Effector memory CD4-positive, alpha-beta T cell (primary cell): Measurements from ENCODE around the gene SLC9A3.
A peak's percentile ranks its signal among the peaks of the same experiment; 100 is the strongest.
"Not testable (repeated sequence)": the region's sequence is repeated elsewhere in the genome, so short reads cannot be mapped to it uniquely, and the experiment has no call there.

Source experiments
- DNase-seq, 3 donors: peaks; one replicate each; pipeline ENCODE4 v3.0.0-alpha.2; 2020
- H3K27ac ChIP-seq: 2 replicates; pipeline ENCODE4 v1.7.0; 2013; ENCODE audit warnings: mild to moderate bottlenecking, low read length, moderate library complexity; ENCODE audit not compliant: insufficient read depth, poor library complexity, severe bottlenecking
- H3K27me3 ChIP-seq: replicated peaks from 2 replicates; pipeline ENCODE4 v1.7.0; 2013; ENCODE audit warnings: mild to moderate bottlenecking, low read length; ENCODE audit not compliant: insufficient read depth, control insufficient read depth, poor library complexity, severe bottlenecking
- H3K36me3 ChIP-seq: 2 replicates; pipeline ENCODE4 v1.7.0; 2013; ENCODE audit warnings: mild to moderate bottlenecking, low read length, moderate library complexity; ENCODE audit not compliant: control insufficient read depth, insufficient read depth
- H3K4me1 ChIP-seq: 2 replicates; pipeline ENCODE4 v1.7.0; 2013; ENCODE audit warnings: low read length, mild to moderate bottlenecking; ENCODE audit not compliant: control insufficient read depth, insufficient read depth, poor library complexity, severe bottlenecking
- H3K4me3 ChIP-seq: 2 replicates; pipeline ENCODE4 v1.7.0; 2013; ENCODE audit warnings: low read length, low read depth, mild to moderate bottlenecking; ENCODE audit not compliant: insufficient read depth, poor library complexity, severe bottlenecking
- H3K9me3 ChIP-seq: 2 replicates; pipeline ENCODE4 v1.7.0; 2013; ENCODE audit warnings: mild to moderate bottlenecking, low read length, moderate library complexity; ENCODE audit not compliant: control insufficient read depth

Gene SLC9A3

DNA sequence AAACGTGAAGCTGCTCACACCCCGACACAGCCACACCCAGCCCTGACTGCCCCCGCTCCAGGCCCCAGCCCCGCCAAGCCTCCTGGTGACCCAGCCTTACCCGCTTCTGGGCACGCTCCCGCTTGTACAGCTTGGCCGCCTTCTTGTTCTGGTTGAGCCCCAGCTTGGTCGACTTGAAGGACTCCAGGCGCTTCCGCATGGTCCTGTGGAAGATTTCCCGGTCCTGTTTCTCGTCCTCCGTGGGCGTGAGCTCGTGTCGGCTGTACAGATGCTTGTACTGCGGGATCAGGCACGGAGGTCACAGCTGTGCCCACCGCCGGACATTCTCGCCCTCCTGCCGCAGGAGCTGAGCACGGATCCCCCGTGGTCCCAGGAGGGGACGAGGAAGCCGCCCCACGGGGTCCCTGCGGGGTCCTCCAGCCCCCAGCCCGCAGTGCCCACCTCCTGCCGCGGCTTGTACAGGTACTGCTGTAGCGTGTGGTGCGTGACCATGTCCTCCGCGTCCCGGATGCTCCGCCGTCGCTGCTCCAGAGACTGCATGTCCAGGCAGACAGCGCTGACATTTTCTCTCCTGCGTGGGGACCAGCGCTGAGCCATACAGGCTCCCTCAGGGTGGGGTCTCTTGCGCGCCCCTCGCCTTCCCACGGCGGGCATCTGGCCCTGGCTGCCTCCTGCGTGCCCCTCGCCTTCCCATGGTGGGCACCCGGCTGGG is 48.0 kb downstream of the SLC9A3 start:
- no peaks in the 10 kb centered on the region for H3K27me3 ChIP-seq
- H3K36me3 ChIP-seq: no peaks in the 10 kb centered on the region
- no peak overlapping the region for H3K4me3 ChIP-seq
- no peaks in the 10 kb centered on the region for H3K9me3 ChIP-seq
- peaks cover 21% of the 10 kb centered on the region for H3K4me1 ChIP-seq
- DNase-seq: no peak
- no peak overlapping the region for H3K27ac ChIP-seq

DNA sequence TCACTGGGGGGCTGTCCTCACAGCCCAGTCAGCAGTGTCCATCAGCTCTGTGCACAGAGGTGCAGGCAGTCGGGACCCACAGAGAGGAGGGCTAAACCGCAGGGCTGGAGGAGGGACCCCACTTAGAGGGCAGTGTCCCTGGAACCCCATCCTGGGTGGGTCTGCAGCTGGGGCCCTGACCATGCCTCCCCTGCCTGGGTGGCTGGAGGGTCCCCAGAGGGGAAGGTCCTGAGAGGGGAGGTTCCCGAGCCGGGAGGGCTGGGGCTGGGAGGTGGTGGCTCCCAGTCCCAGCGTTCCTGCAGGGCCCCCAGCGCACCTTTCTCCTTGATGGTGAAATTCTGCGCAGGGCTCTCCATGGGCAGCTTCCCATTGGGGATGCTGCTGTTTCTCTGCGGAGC is 48.5 kb downstream of the SLC9A3 start:
- Histone ChIP-seq H3K27ac (no peak overlapping the region), H3K4me1 (peaks cover 27% of the 10 kb centered on the region), H3K27me3 (no peaks in the 10 kb centered on the region), H3K4me3 (no peak overlapping the region), H3K36me3 (no peaks in the 10 kb centered on the region), H3K9me3 (no peaks in the 10 kb centered on the region)
- no peak for DNase-seq

DNA sequence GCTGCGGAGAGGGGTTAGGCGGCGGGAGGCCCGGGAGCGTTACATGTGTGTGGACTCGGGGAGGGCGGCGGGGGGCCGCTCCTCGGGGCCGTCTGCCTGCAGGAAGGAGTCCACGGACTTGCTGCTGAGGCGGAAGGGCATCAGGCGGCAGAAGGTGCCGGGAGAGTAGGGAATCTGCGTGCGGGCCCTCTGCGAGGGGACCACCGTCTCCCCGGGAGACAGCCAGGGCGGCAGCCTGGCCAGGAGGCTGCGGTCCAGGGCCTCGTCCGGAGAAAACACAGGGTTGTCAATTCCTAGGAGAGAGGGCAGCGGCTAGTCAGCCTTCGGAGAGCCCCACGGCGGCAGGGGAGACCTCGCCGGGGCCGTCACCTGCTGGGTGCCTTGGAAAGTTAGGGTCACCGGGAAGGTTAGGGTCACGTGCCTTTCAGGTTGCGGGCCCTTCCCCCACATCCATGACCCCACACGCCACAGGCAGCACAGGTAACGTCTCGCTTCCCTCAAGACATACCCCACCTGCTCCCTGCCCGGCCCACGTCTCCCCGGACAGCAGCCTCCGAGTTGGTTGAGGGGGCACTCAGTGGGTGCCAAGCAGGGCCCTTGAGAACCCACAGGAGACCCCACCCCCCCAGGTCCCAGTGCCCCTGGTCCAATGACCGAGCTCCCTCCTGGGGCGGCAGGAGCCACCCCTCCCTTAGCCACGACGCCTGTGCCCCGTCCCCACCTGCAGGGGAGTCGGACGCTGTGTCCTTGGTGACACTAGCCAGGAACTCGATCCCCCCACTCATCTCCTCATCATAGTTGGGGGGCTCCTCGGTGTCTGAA is 49.2 kb downstream of the SLC9A3 start:
- Histone ChIP-seq H3K9me3 (no peaks in the 10 kb centered on the region), H3K27ac (no peak overlapping the region), H3K27me3 (no peaks in the 10 kb centered on the region), H3K36me3 (no peaks in the 10 kb centered on the region), H3K4me3 (peak overlapping the region; percentile 92), H3K4me1 (peaks cover 28% of the 10 kb centered on the region)
- no peak for DNase-seq

- H3K36me3 ChIP-seq, DNase-seq, H3K27ac ChIP-seq, H3K27me3 ChIP-seq, H3K9me3 ChIP-seq: not testable (repeated sequence)
- H3K4me3 ChIP-seq: peak overlapping the region; percentile 92
- H3K4me1 ChIP-seq: peaks cover 28% of the 10 kb centered on the region
These were observed 49.9 kb downstream of the SLC9A3 start for GRCh38 chr5:474232-474839.

GRCh38 chr5:473551-474192 is 50.6 kb downstream of the SLC9A3 start:
- H3K4me1 ChIP-seq: peaks cover 28% of the 10 kb centered on the region
- peak in 1 of 3 donors; percentile 9 for DNase-seq
- no peaks in the 10 kb centered on the region for H3K27me3 ChIP-seq
- H3K4me3 ChIP-seq: peak overlapping the region; percentile 92
- no peaks in the 10 kb centered on the region for H3K36me3 ChIP-seq
- H3K27ac ChIP-seq: peak overlapping the region; percentile 58
- H3K9me3 ChIP-seq: no peaks in the 10 kb centered on the region

- Histone ChIP-seq H3K36me3 (no peaks in the 10 kb centered on the region), H3K4me3 (peak overlapping the region; percentile 92), H3K27ac (peak overlapping the region; percentile 75), H3K27me3 (no peaks in the 10 kb centered on the region), H3K9me3 (no peaks in the 10 kb centered on the region), H3K4me1 (peaks cover 28% of the 10 kb centered on the region)
- DNase-seq: peak; percentile 79 to 90 (median 81)
These were observed 51.3 kb downstream of the SLC9A3 start for GRCh38 chr5:472656-473550.

DNA sequence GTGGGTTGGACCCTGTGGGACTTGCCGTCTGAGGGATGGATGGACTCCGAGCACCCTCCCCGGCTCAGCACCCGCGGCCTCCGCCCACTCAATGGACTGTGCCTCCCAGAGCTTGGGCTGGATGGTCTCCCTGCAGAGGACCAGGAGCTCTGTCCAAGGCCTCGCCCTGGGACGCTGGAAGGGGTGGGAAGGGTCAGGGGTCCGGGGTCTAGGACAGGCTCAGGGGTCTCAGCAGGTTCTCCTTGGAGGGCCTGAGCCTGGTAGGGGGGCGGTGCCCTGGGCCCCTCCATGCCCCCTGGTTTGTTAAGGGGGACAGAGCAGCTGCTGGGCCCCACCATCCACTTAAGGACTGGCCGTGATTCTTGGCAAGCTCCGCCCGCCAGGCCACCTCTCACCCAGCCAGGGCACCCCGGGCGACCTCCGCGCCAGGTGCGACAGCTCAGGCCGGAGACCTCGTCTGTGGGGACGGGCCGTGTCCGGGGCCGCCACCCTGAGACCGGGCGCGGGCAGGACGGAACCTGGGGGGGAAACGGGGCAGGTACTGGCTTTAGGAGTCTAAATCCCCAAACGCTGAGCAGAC is 52.1 kb downstream of the SLC9A3 start:
- peak overlapping the region; percentile 75 for H3K27ac ChIP-seq
- peak overlapping the region; percentile 73 for H3K4me3 ChIP-seq
- H3K27me3 ChIP-seq: no peaks in the 10 kb centered on the region
- H3K9me3 ChIP-seq: no peaks in the 10 kb centered on the region
- no peak for DNase-seq
- no peaks in the 10 kb centered on the region for H3K36me3 ChIP-seq
- H3K4me1 ChIP-seq: peaks cover 28% of the 10 kb centered on the region

GRCh38 chr5:471750-472058 is 52.5 kb downstream of the SLC9A3 start:
- Histone ChIP-seq H3K4me3 (peak overlapping the region; percentile 73), H3K27ac (peak overlapping the region; percentile 75), H3K36me3 (no peaks in the 10 kb centered on the region), H3K4me1 (peaks cover 28% of the 10 kb centered on the region), H3K27me3 (no peaks in the 10 kb centered on the region), H3K9me3 (no peaks in the 10 kb centered on the region)
- DNase-seq: no peak
